Measurements from ENCODE around the gene USP43. TPM values are rescaled to one million over a fixed set of nuclear protein-coding genes. Genes with fewer than 3 reads are reported as not detected.
"Not testable (repeated sequence)": the region's sequence is repeated elsewhere in the genome, so short reads cannot be mapped to it uniquely, and the experiment has no call there.

Gene USP43, protein sequence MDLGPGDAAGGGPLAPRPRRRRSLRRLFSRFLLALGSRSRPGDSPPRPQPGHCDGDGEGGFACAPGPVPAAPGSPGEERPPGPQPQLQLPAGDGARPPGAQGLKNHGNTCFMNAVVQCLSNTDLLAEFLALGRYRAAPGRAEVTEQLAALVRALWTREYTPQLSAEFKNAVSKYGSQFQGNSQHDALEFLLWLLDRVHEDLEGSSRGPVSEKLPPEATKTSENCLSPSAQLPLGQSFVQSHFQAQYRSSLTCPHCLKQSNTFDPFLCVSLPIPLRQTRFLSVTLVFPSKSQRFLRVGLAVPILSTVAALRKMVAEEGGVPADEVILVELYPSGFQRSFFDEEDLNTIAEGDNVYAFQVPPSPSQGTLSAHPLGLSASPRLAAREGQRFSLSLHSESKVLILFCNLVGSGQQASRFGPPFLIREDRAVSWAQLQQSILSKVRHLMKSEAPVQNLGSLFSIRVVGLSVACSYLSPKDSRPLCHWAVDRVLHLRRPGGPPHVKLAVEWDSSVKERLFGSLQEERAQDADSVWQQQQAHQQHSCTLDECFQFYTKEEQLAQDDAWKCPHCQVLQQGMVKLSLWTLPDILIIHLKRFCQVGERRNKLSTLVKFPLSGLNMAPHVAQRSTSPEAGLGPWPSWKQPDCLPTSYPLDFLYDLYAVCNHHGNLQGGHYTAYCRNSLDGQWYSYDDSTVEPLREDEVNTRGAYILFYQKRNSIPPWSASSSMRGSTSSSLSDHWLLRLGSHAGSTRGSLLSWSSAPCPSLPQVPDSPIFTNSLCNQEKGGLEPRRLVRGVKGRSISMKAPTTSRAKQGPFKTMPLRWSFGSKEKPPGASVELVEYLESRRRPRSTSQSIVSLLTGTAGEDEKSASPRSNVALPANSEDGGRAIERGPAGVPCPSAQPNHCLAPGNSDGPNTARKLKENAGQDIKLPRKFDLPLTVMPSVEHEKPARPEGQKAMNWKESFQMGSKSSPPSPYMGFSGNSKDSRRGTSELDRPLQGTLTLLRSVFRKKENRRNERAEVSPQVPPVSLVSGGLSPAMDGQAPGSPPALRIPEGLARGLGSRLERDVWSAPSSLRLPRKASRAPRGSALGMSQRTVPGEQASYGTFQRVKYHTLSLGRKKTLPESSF
- total RNA-seq (0.07 and 0.30 TPM in 2 replicates), polyA plus RNA-seq (0.16 and 0.66 TPM in 2 replicates), polyA minus RNA-seq (0.14 TPM in 1 of 2 replicates, not detected in the other)
- 0.09 TPM for total RNA-seq (2013)

DNA sequence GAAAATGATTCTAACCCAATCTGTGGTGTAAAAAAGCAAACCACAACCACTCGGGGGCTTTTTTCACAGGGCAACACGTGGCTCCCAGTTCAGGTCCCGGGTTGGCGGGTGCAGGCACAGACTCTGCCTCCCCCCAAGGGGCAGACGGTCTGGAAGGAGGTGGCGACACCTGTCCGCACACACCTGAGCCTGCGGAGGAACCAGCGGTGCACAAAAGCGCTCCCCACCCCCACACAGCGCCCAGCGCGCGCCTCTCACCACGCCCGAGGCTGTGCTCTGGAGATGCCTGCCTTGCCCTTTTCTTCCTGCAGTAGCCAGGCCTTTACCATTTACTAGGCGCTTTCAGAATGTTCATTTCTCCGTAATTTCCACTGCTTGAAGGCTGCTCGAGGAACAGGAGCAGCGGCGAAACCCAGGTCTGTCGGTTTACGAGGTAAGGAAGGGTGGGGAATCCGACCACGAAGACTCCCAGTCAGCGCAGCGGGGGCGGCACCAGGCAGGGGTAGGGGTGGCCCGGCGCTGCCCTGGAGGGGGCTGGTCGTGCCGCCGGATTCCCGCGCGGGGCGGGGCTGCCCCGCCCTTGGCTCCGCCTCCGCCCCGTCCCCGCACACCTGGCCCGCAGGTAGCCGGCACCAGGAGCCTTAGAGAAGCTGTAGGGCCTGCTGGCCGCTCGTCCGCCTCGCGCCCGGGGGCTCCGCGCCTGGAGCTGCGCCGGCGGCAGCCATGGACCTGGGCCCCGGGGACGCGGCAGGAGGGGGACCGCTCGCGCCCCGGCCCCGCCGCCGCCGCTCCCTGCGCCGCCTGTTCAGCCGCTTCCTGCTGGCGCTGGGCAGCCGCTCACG is at the start of gene USP43:
USP43 (plus strand) TSS at position 608 of the 842 bp plus-strand sequence; CDS start at position 724, 116 bp downstream.
- ChIA-PET POLR2A (no interaction called here), CTCF (no interaction called here)
- intact Hi-C loops (cut with micrococcal nuclease) = no loop called here
- WGBS (ENCODE audit: insufficient coverage) = under 1% methylated on average over 71 of the region's 72 CpGs
- H4K20me1 ChIP-seq (ENCODE audit: control insufficient read depth, insufficient read depth, low read length, poor library complexity, severe bottlenecking) = no peaks in the 10 kb centered on the region
- Mint-ChIP-seq H3K4me1 (peaks cover 17% of the 10 kb centered on the region), H3K27me3 (peaks cover 43% of the 10 kb centered on the region), H3K9me3 (ENCODE audit: insufficient read depth) (no peaks in the 10 kb centered on the region), H3K27ac (no peak within 1 kb of the TSS), H3K4me3 (peak within 1 kb of the TSS; percentile 85)
- peaks cover 0 to 27% (median 15%) of the 10 kb centered on the region in 4 experiments for H3K27me3 ChIP-seq (replicated peaks in 1 of 4; ENCODE audit: control extremely low read depth in 1 of 4, control insufficient read depth in 3 of 4, insufficient read depth in 4 of 4, low read length in 3 of 4)
- H2AFZ ChIP-seq (ENCODE audit: insufficient read depth, low read depth, low read length, poor library complexity, severe bottlenecking) = peak within 1 kb of the TSS; percentile 76
- H3K36me3 ChIP-seq (replicated peaks in 1 of 2; ENCODE audit: control extremely low read depth in 1 of 2, control insufficient read depth in 1 of 2, extremely low read depth in 1 of 2, insufficient read depth in 2 of 2, low read length in 1 of 2) = no peaks in the 10 kb centered on the region
- H3K9me3 ChIP-seq (ENCODE audit: control extremely low read depth in 1 of 3, control insufficient read depth in 2 of 3, insufficient read depth in 1 of 3, low read length in 2 of 3) = peaks cover 0 to 4% (median 0%) of the 10 kb centered on the region in 3 donors
- peak; percentile 24 for ATAC-seq (ENCODE audit: low read depth)
- H3K4me2 ChIP-seq (replicated peaks; ENCODE audit: low read depth, low read length, poor library complexity, severe bottlenecking) = peak within 1 kb of the TSS; percentile 90
- TF ChIP-seq EZH2 (IDR thresholded peaks at IDR 0.05; ENCODE audit: borderline replicate concordance, insufficient read depth, low read depth, low read length, poor library complexity, severe bottlenecking) = no peak
- TF ChIP-seq, protein P1, sequence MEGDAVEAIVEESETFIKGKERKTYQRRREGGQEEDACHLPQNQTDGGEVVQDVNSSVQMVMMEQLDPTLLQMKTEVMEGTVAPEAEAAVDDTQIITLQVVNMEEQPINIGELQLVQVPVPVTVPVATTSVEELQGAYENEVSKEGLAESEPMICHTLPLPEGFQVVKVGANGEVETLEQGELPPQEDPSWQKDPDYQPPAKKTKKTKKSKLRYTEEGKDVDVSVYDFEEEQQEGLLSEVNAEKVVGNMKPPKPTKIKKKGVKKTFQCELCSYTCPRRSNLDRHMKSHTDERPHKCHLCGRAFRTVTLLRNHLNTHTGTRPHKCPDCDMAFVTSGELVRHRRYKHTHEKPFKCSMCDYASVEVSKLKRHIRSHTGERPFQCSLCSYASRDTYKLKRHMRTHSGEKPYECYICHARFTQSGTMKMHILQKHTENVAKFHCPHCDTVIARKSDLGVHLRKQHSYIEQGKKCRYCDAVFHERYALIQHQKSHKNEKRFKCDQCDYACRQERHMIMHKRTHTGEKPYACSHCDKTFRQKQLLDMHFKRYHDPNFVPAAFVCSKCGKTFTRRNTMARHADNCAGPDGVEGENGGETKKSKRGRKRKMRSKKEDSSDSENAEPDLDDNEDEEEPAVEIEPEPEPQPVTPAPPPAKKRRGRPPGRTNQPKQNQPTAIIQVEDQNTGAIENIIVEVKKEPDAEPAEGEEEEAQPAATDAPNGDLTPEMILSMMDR (IDR thresholded peaks at IDR 0.05) = no peak
- H3K4me1 ChIP-seq (ENCODE audit: control insufficient read depth in 2 of 2, insufficient read depth in 2 of 2, low read length in 2 of 2) = peaks cover 11 to 12% of the 10 kb centered on the region in 2 donors
- peak within 1 kb of the TSS; percentile 59 for H3K9ac ChIP-seq (ENCODE audit: low read length)
- H3K79me2 ChIP-seq (ENCODE audit: control insufficient read depth, insufficient read depth, low read length) = no peaks in the 10 kb centered on the region
- no peak within 1 kb of the TSS for H3K27ac ChIP-seq (ENCODE audit: low read length in 2 of 2)
- peak; percentile 31 for DNase-seq
- H3K4me3 ChIP-seq (ENCODE audit: control extremely low read depth in 1 of 5, extremely low read depth in 1 of 5, insufficient read depth in 1 of 5, low read depth in 2 of 5, low read length in 4 of 5) = peak within 1 kb of the TSS; percentile 27 to 63 (median 53)

GRCh38 chr17:9597638-9598037 is 47.7 kb upstream of the USP43 start:
- H3K4me3 ChIP-seq (ENCODE audit: control extremely low read depth in 1 of 5, extremely low read depth in 1 of 5, insufficient read depth in 1 of 5, low read depth in 2 of 5, low read length in 4 of 5); H3K4me1 ChIP-seq (ENCODE audit: control insufficient read depth in 2 of 2, insufficient read depth in 2 of 2, low read length in 2 of 2); H3K36me3 ChIP-seq (replicated peaks in 1 of 2; ENCODE audit: control extremely low read depth in 1 of 2, control insufficient read depth in 1 of 2, extremely low read depth in 1 of 2, insufficient read depth in 2 of 2, low read length in 1 of 2); DNase-seq; H4K20me1 ChIP-seq (ENCODE audit: control insufficient read depth, insufficient read depth, low read length, poor library complexity, severe bottlenecking); H3K27me3 ChIP-seq (replicated peaks in 1 of 4; ENCODE audit: control extremely low read depth in 1 of 4, control insufficient read depth in 3 of 4, insufficient read depth in 4 of 4, low read length in 3 of 4); H3K9me3 Mint-ChIP-seq (ENCODE audit: insufficient read depth); H3K79me2 ChIP-seq (ENCODE audit: control insufficient read depth, insufficient read depth, low read length); H3K4me1 Mint-ChIP-seq; ATAC-seq (ENCODE audit: low read depth); H2AFZ ChIP-seq (ENCODE audit: insufficient read depth, low read depth, low read length, poor library complexity, severe bottlenecking); H3K9ac ChIP-seq (ENCODE audit: low read length); POLR2A ChIA-PET; CTCF ChIA-PET; H3K4me3 Mint-ChIP-seq; H3K27ac ChIP-seq (ENCODE audit: low read length in 2 of 2); H3K9me3 ChIP-seq (ENCODE audit: control extremely low read depth in 1 of 3, control insufficient read depth in 2 of 3, insufficient read depth in 1 of 3, low read length in 2 of 3); intact Hi-C loops (cut with micrococcal nuclease); H3K27ac Mint-ChIP-seq; H3K4me2 ChIP-seq (replicated peaks; ENCODE audit: low read depth, low read length, poor library complexity, severe bottlenecking): not testable (repeated sequence)
- 95% methylated on average over 4 of the region's 5 CpGs for WGBS (ENCODE audit: insufficient coverage)
- peaks cover 12% of the 10 kb centered on the region for H3K27me3 Mint-ChIP-seq
